ENCODE results near the gene CCDC188. TPM values are rescaled to one million over a fixed set of nuclear protein-coding genes. Genes with fewer than 3 reads are reported as not detected.

CCDC188 gene
- total RNA-seq, 2 donors from 2014 or later = not detected

- no peaks in the 10 kb centered on the region for H3K36me3 ChIP-seq (ENCODE audit: control insufficient read depth, insufficient read depth, low read length)
- H3K36me3 Mint-ChIP-seq (ENCODE audit: low read depth) = no peaks in the 10 kb centered on the region
- no peaks in the 10 kb centered on the region for H3K9me3 Mint-ChIP-seq
- WGBS, 2 experiments (ENCODE audit: insufficient coverage in 1 of 2, insufficient read length in 1 of 2) = 90 to 92% methylated on average over 6 to 18 of the region's 18 CpGs
- H3K4me1 ChIP-seq (ENCODE audit: control insufficient read depth, insufficient read depth, low read length) = no peaks in the 10 kb centered on the region
- no peak overlapping the region for H3K27ac Mint-ChIP-seq
- TF ChIP-seq, protein P1, sequence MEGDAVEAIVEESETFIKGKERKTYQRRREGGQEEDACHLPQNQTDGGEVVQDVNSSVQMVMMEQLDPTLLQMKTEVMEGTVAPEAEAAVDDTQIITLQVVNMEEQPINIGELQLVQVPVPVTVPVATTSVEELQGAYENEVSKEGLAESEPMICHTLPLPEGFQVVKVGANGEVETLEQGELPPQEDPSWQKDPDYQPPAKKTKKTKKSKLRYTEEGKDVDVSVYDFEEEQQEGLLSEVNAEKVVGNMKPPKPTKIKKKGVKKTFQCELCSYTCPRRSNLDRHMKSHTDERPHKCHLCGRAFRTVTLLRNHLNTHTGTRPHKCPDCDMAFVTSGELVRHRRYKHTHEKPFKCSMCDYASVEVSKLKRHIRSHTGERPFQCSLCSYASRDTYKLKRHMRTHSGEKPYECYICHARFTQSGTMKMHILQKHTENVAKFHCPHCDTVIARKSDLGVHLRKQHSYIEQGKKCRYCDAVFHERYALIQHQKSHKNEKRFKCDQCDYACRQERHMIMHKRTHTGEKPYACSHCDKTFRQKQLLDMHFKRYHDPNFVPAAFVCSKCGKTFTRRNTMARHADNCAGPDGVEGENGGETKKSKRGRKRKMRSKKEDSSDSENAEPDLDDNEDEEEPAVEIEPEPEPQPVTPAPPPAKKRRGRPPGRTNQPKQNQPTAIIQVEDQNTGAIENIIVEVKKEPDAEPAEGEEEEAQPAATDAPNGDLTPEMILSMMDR (conservative IDR thresholded peaks at IDR 0.05) = no peak
- DNase-seq = no peak
- H3K9me3 ChIP-seq (ENCODE audit: control insufficient read depth, low read length) = no peaks in the 10 kb centered on the region
- H3K9ac ChIP-seq (ENCODE audit: extremely low read depth, low read length, poor library complexity, severe bottlenecking) = no peak overlapping the region
- no peaks in the 10 kb centered on the region for H3K27me3 Mint-ChIP-seq (ENCODE audit: insufficient read depth)
- H3K4me3 ChIP-seq (ENCODE audit: low read length) = no peak overlapping the region
- peaks cover 4% of the 10 kb centered on the region for H3K4me1 Mint-ChIP-seq
- H3K4me3 Mint-ChIP-seq = no peak overlapping the region
- no peak overlapping the region for H3K27ac ChIP-seq (ENCODE audit: low read depth, low read length)
- no peaks in the 10 kb centered on the region for H3K27me3 ChIP-seq (ENCODE audit: control insufficient read depth, insufficient read depth, low read length, poor library complexity, severe bottlenecking)
Observed at GRCh38 chr22:20181884-20182236, 31.0 kb upstream of the CCDC188 start.

GRCh38 chr22:20181194-20181883 is 30.5 kb upstream of the CCDC188 start:
- no peaks in the 10 kb centered on the region for H3K4me1 ChIP-seq (ENCODE audit: control insufficient read depth, insufficient read depth, low read length)
- no peaks in the 10 kb centered on the region for H3K4me1 Mint-ChIP-seq
- no peaks in the 10 kb centered on the region for H3K9me3 ChIP-seq (ENCODE audit: control insufficient read depth, low read length)
- H3K9me3 Mint-ChIP-seq = no peaks in the 10 kb centered on the region
- H3K9ac ChIP-seq (ENCODE audit: extremely low read depth, low read length, poor library complexity, severe bottlenecking) = no peak overlapping the region
- no peaks in the 10 kb centered on the region for H3K27me3 Mint-ChIP-seq (ENCODE audit: insufficient read depth)
- no peaks in the 10 kb centered on the region for H3K27me3 ChIP-seq (ENCODE audit: control insufficient read depth, insufficient read depth, low read length, poor library complexity, severe bottlenecking)
- no peak overlapping the region for H3K27ac Mint-ChIP-seq
- H3K36me3 Mint-ChIP-seq (ENCODE audit: low read depth) = no peaks in the 10 kb centered on the region
- TF ChIP-seq, protein P1 (conservative IDR thresholded peaks at IDR 0.05) = no peak
- H3K27ac ChIP-seq (ENCODE audit: low read depth, low read length) = no peak overlapping the region
- H3K4me3 Mint-ChIP-seq = no peak overlapping the region
- no peaks in the 10 kb centered on the region for H3K36me3 ChIP-seq (ENCODE audit: control insufficient read depth, insufficient read depth, low read length)
- no peak for DNase-seq
- no peak overlapping the region for H3K4me3 ChIP-seq (ENCODE audit: low read length)
- 90 to 94% methylated on average over 7 to 17 of the region's 17 CpGs for WGBS, 2 experiments (ENCODE audit: insufficient coverage in 1 of 2, insufficient read length in 1 of 2)

- no peaks in the 10 kb centered on the region for H3K36me3 ChIP-seq (ENCODE audit: control insufficient read depth, insufficient read depth, low read length)
- Mint-ChIP-seq H3K27me3 (ENCODE audit: insufficient read depth) (no peaks in the 10 kb centered on the region), H3K4me3 (no peak overlapping the region), H3K27ac (no peak overlapping the region), H3K4me1 (no peaks in the 10 kb centered on the region), H3K9me3 (no peaks in the 10 kb centered on the region), H3K36me3 (ENCODE audit: low read depth) (no peaks in the 10 kb centered on the region)
- TF ChIP-seq, protein P1 (conservative IDR thresholded peaks at IDR 0.05) = no peak
- no peaks in the 10 kb centered on the region for H3K9me3 ChIP-seq (ENCODE audit: control insufficient read depth, low read length)
- H3K27ac ChIP-seq (ENCODE audit: low read depth, low read length) = no peak overlapping the region
- H3K4me1 ChIP-seq (ENCODE audit: control insufficient read depth, insufficient read depth, low read length) = no peaks in the 10 kb centered on the region
- no peaks in the 10 kb centered on the region for H3K27me3 ChIP-seq (ENCODE audit: control insufficient read depth, insufficient read depth, low read length, poor library complexity, severe bottlenecking)
- DNase-seq = no peak
- WGBS, 2 experiments (ENCODE audit: insufficient coverage in 1 of 2, insufficient read length in 1 of 2) = 92 to 94% methylated on average over 6 to 8 of the region's 8 CpGs
- H3K9ac ChIP-seq (ENCODE audit: extremely low read depth, low read length, poor library complexity, severe bottlenecking) = no peak overlapping the region
- no peak overlapping the region for H3K4me3 ChIP-seq (ENCODE audit: low read length)
Observed at GRCh38 chr22:20180640-20181039, 29.8 kb upstream of the CCDC188 start.
